NB4 (cell line): ENCODE measurements around the gene BFSP2.

ENCODE experiments used
- CTCF ChIP-seq: IDR thresholded peaks from one replicate; pipeline ENCODE4 v1.5.1; 2012; ENCODE audit warnings: low read depth, low read length
- MAX ChIP-seq: IDR thresholded peaks from 2 replicates; pipeline ENCODE4 v1.6.1; 2011; ENCODE audit warnings: low read depth, low read length
- MYC ChIP-seq: IDR thresholded peaks from 2 replicates; pipeline ENCODE4 v1.6.1; 2011; ENCODE audit warnings: low read depth, low read length
- POLR2A ChIP-seq: IDR thresholded peaks from 2 replicates; pipeline ENCODE4 v1.6.1; 2011; ENCODE audit warnings: mild to moderate bottlenecking; ENCODE audit not compliant: insufficient read length; ENCODE audit errors: extremely low read depth

GRCh38 chr3:133441867-133442270 is 42.0 kb downstream of the BFSP2 start:
- TF ChIP-seq CTCF (no peak), POLR2A (no peak), MAX (no peak), MYC (no peak)
